Coronary artery (tissue), 2 donors: ENCODE data around the gene PLA2G4B.

Experiments
- DNase-seq: peaks from one replicate; pipeline ENCODE4 v3.0.0-alpha.2; 2017; ENCODE audit warnings: low spot score
- H3K27ac ChIP-seq, 2 donors: fragments of 200-600 bp; sonication (generic); one replicate each; pipeline ENCODE4 v1.5.1; 2016 to 2019
- H3K4me3 ChIP-seq: fragments of 200-600 bp; sonication (generic); 2 replicates; pipeline ENCODE4 v1.5.1; 2016; ENCODE audit warnings: mild to moderate bottlenecking, moderate library complexity
- TF ChIP-seq, protein P1 (sequence below): fragments of 200-600 bp; sonication (generic); IDR thresholded peaks from one replicate; pipeline ENCODE4 v1.5.1; 2019; ENCODE audit warnings: antibody characterized with exemption

The PLA2G4B gene

DNA sequence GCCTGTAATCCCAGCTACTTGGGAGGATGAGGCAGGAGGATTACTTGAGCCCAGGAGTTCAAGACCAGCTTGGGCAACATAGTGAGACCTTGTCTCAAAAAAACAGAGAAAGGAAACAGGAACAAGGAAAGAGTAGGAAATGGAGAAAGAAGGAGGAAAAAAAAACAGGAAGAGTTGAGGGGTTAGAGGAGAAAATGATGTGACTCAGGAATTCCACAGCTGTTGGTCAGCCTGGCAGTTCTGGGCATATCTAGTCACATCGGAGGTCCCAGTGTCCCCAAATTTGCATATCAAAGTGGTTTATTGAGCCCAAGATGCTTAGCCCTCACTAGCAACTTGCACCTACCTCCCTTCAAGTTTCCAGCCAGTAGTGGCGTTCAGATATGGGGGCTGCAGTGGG lies 29.5 kb upstream of the PLA2G4B start:
- Histone ChIP-seq H3K27ac (no peak overlapping the region), H3K4me3 (no peak overlapping the region)
- TF ChIP-seq, protein P1, sequence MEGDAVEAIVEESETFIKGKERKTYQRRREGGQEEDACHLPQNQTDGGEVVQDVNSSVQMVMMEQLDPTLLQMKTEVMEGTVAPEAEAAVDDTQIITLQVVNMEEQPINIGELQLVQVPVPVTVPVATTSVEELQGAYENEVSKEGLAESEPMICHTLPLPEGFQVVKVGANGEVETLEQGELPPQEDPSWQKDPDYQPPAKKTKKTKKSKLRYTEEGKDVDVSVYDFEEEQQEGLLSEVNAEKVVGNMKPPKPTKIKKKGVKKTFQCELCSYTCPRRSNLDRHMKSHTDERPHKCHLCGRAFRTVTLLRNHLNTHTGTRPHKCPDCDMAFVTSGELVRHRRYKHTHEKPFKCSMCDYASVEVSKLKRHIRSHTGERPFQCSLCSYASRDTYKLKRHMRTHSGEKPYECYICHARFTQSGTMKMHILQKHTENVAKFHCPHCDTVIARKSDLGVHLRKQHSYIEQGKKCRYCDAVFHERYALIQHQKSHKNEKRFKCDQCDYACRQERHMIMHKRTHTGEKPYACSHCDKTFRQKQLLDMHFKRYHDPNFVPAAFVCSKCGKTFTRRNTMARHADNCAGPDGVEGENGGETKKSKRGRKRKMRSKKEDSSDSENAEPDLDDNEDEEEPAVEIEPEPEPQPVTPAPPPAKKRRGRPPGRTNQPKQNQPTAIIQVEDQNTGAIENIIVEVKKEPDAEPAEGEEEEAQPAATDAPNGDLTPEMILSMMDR = no peak
- no peak for DNase-seq

DNA sequence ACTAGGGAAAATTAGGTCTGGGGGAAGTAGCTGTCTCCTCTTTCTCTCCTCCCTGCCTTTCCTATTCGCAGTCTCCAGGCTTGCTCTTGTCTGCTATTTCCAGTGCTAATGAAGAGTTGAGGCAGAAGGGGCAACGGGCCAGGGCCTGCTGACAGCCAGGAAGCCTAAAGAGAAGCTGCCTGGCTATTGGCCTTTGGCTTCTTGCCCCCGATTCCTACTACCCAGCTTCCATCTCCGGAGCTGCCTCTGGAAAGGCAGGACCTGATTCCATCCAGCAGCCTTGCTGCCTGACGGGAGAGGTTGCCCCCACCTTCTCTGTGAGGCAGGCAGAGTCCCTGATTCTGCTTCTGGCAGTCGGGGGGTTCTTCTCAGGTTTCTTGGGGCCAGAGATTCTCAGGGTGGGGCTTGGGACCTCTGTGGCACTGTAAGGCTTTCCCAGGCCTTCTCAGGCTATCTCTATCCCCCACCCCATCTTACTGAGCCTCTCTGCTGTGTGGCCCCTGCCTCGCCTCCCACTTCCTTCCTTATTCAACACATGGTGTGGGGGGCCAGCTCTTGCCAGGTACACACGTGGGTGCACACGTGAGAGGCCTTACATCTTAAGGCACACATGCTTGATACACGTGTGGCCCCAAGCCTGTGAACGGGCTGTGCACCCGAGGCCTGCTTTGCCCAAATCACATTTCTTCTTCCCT lies 29.0 kb upstream of the PLA2G4B start:
- H3K27ac ChIP-seq = no peak overlapping the region
- no peak for DNase-seq
- no peak overlapping the region for H3K4me3 ChIP-seq
- TF ChIP-seq, protein P1 = no peak

DNA sequence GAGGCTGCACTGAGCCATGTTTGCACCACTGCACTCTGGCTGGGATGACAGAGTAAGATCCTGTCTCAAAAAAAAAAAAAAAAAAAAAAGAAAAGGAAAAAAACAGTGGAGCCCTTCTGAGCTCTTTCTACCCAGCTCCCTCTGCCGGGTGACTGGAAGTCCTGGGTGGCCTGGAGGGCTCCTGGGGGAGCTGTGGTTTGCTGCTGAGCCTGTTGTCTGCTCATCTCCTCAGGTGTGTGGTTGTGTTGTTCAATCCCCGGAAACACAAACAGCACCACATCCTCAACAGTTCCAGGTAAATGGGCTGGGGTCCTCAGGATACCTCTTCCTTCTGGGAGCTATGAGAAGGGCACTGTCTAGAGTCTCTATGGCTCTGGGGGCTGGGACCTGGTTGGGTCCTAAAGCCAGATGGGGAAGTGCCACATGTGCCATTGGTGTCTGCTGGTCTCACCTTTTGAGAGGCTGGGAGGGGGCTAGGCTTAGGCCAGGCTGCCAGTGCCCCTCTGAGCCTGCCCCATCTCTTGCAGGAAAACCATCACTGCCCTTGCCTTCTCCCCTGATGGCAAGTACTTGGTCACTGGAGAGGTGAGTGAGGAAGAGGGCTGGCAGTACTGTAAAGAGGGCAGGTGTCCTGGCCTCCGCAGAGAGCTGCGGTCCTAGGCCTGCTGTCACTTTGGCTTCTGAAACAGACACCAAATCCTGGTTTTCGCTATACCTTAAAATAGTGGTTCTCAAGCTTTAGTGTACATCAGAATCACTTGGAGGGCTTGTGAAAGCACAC lies 27.8 kb upstream of the PLA2G4B start:
- H3K4me3 ChIP-seq = no peak overlapping the region
- no peak overlapping the region for H3K27ac ChIP-seq
- TF ChIP-seq, protein P1 = no peak
- DNase-seq = no peak

DNA sequence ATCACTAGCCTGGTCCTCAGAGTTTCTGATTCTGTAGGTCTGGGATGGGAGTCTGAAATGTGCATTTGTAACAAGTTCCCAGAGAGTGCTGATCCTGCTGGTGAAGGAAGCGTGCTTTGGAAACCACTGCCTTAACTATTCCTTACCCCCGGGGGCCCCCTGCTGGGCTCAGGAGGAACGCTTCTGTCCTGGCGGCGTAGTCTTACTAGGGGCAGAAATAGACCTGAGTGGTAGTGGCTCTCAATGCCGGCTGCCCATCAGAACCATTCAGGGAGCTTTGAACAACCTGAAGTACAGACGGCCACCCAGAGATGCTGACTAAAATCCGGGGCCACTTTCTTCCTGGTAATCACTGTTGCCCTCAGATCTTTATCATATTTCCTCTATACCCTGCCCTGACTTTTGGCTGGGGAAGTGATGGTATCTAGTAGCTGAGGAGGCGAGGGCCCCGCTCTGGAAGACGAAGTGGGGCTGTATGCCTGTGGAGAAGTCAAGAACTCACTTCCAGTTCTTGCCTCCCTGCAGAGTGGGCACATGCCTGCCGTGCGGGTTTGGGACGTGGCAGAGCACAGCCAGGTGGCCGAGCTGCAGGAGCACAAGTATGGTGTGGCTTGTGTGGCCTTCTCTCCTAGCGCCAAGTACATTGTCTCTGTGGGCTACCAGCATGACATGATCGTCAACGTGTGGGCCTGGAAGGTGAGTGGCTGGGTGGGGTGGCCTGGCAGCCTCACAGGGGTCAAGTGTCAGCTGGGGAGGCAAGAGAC lies 27.0 kb upstream of the PLA2G4B start:
- peak; percentile 84 for DNase-seq
- no peak overlapping the region for H3K27ac ChIP-seq

DNA sequence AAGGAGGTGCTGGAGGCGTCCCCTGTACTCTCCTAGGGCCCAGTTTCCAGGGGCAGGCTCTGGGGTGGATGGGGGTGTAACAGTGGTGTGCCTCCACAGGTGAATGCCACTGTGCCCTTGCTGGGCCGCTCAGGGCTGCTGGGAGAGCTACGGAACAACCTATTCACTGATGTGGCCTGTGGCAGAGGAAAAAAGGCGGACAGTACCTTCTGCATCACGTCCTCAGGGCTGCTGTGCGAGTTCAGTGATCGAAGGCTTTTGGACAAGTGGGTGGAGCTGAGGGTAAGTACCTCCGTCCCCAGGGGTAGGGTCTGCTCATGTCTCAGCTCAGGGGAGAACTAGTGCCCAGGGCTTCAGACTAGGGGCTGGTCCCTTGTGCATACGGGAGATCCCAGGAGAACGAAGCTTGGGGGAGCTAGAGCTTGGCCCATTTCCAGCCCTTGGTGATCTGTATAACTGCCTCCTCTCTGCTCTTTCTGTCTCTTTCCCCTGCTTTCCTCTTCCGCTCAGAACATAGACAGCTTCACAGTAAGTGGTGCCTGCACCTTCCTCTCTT lies 25.7 kb upstream of the PLA2G4B start:
- Histone ChIP-seq H3K27ac (no peak overlapping the region), H3K4me3 (no peak overlapping the region)
- TF ChIP-seq, protein P1 = no peak
- no peak for DNase-seq

More for the DNA sequence above, 27.0 kb upstream of the PLA2G4B start:
- H3K4me3 ChIP-seq = no peak overlapping the region
- TF ChIP-seq, protein P1 = peak; percentile 91

DNA sequence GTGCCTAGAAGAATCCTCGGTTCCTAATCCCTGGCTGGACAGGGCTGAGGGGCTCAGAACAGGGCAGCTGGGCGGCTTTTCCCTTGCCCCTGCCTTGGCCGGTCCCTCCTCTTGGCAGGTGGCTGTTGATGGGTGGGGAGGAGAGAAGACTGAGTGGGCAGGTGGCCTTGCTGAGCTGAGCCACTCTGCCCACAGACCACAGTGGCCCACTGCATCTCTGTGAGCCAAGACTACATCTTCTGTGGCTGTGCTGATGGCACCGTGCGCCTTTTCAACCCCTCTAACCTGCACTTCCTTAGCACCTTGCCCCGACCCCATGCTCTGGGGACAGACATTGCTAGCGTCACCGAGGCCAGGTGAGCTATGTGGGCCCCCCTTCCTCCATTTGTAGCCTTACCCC lies 25.2 kb upstream of the PLA2G4B start:
- no peak overlapping the region for H3K27ac ChIP-seq
- TF ChIP-seq, protein P1 = no peak
- H3K4me3 ChIP-seq = no peak overlapping the region
- no peak for DNase-seq
